ENCODE data around the gene SPAG16.

Gene SPAG16

GRCh38 chr2:213249502-213249901 is 34.8 kb upstream of the SPAG16 start:
- TF ChIP-seq CTCF (IDR thresholded peaks at IDR 0.05; ENCODE audit: borderline replicate concordance, insufficient read depth, low read depth, low read length), result no peak
- H3K4me3 ChIP-seq (ENCODE audit: low read depth, low read length), result no peak overlapping the region

- H3K4me3 ChIP-seq (ENCODE audit: low read depth, low read length), result no peak overlapping the region
- TF ChIP-seq CTCF (IDR thresholded peaks at IDR 0.05; ENCODE audit: borderline replicate concordance, insufficient read depth, low read depth, low read length), result peak; percentile 25; the same call in 1 of the 2 replicates
These were observed 32.6 kb upstream of the SPAG16 start for GRCh38 chr2:213251618-213252017.

- H3K4me3 ChIP-seq (ENCODE audit: low read depth, low read length), result no peak overlapping the region
- TF ChIP-seq CTCF (IDR thresholded peaks at IDR 0.05; ENCODE audit: borderline replicate concordance, insufficient read depth, low read depth, low read length), result no peak
These were observed 32.1 kb upstream of the SPAG16 start for GRCh38 chr2:213252206-213252605.

GRCh38 chr2:213253162-213253561 is 31.1 kb upstream of the SPAG16 start:
- no peak for TF ChIP-seq CTCF (IDR thresholded peaks at IDR 0.05; ENCODE audit: borderline replicate concordance, insufficient read depth, low read depth, low read length)
- H3K4me3 ChIP-seq (ENCODE audit: low read depth, low read length), result no peak overlapping the region

- no peak for TF ChIP-seq CTCF (IDR thresholded peaks at IDR 0.05; ENCODE audit: borderline replicate concordance, insufficient read depth, low read depth, low read length)
- no peak overlapping the region for H3K4me3 ChIP-seq (ENCODE audit: low read depth, low read length)
These were observed 25.0 kb upstream of the SPAG16 start for GRCh38 chr2:213259266-213259665.

- H3K4me3 ChIP-seq (ENCODE audit: low read depth, low read length), result no peak overlapping the region
- no peak for TF ChIP-seq CTCF (IDR thresholded peaks at IDR 0.05; ENCODE audit: borderline replicate concordance, insufficient read depth, low read depth, low read length)
These were observed 23.0 kb upstream of the SPAG16 start for GRCh38 chr2:213261237-213261636.

- no peak for TF ChIP-seq CTCF (IDR thresholded peaks at IDR 0.05; ENCODE audit: borderline replicate concordance, insufficient read depth, low read depth, low read length)
These were observed 22.5 kb upstream of the SPAG16 start for GRCh38 chr2:213261715-213262114.

More at GRCh38 chr2:213261715-213262114, 22.5 kb upstream of the SPAG16 start:
- H3K4me3 ChIP-seq (ENCODE audit: low read depth, low read length), result no peak overlapping the region
